SH-SY5Y (cell line): Measurements from ENCODE around the gene ZSCAN25.

Experiments used
- GATA2 ChIP-seq: IDR thresholded peaks from 2 replicates; pipeline ENCODE4 v1.6.1; 2011; ENCODE audit warnings: mild to moderate bottlenecking, low read depth, low read length
- GATA3 ChIP-seq: IDR thresholded peaks from 2 replicates; pipeline ENCODE4 v1.6.1; 2011; ENCODE audit warnings: low read depth, mild to moderate bottlenecking, low read length, moderate library complexity

DNA sequence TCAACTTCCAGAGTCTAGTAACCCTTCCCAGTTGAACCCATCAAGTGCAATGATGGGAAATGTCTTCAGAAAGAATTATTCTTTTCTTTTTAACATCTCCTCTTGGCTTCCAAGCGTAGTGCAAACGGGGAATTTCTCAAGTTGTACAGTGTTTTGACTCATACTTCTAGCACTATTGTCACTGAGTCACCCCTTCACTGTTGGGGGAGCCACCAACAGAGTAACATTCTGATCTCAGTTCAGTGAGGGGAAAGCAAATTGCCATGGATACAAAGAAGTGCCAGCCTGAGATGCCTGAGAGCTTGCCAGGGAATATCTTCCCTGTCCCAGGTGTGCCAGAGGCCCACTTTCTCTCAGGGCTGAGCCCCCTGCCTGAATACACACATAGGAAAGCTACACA lies 32.1 kb downstream of the ZSCAN25 start:
- TF ChIP-seq GATA3 (no peak), GATA2 (no peak)
